HG03571 (cell line): ENCODE data around the gene ANKRD36.
"Not testable (repeated sequence)": the region's sequence is repeated elsewhere in the genome, so short reads cannot be mapped to it uniquely, and the experiment has no call there.

Experiments used
- ATAC-seq: cut with Tn5 transposase; IDR thresholded peaks from one replicate; pipeline ENCODE4 v1.9.1; 2021; ENCODE audit not compliant: unreplicated experiment

Gene ANKRD36

DNA sequence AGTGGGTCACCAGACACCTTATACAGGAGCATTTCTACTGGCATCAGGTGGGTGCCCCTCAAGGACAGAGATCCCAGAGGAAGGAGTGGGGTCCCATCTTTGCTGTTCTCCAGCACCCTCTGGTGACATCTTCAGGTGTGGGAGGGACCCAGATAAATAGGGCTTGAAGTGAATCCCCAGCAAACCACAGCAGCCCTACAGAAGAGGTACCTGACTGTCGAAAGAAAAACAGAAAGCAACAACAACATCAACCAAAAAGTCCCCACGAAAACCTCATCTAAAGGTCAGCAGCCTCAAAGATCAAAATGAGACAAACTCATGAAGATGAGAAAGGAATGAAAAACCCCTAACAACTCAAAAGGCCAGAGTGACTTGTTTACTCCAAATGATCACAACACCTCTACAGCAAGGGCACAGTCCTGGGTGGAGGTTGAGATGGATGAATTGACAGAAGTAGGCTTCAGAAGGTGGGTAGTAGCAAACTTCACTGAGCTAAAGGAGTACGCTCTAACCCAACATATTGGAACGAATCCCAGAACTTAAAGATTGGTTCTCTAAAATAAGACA lies 163.4 kb downstream of the ANKRD36 start:
- ATAC-seq = not testable (repeated sequence)

DNA sequence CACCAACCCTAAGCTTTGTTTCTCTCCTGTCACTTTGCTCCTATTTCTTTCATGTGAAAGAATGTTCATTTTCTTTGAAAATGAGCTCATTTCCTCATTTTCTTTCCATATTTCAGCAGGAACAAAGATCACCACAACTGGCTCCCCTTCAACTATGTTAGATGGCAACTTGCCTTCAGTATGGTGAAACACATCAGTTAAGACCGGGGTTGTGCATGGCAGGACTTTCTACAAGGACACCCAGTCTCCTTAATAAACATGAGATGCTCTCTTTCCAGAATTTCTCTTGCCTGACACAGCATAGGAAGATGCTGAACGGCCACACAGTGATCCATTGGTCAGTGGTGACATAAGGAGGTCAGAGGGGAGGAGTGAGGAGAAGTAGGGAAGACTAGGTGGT lies 172.2 kb downstream of the ANKRD36 start:
- ATAC-seq = not testable (repeated sequence)

DNA sequence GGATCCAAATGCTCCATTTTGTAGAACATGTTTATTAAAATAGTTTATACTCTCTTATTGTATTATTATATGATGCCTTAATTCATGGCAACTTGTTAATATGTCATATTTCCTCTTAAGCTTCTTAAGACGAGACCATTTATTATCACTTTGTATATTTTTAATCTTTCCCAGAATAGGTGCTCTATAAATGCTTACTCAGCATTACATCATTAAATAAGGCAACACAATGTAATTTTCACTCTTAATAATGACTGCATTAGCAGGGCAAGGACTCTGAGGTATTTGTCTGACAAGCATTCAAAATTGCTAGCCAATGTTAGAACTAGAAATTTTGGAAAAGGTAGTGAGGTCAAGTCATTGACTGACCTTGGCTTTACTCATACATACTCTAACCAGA lies 180.7 kb downstream of the ANKRD36 start:
- not testable (repeated sequence) for ATAC-seq
